HepG2 (cell line): ENCODE measurements around the gene MICAL3. TPM values are rescaled to one million over a fixed set of nuclear protein-coding genes. Genes with fewer than 3 reads are reported as not detected.
A peak's percentile ranks its signal among the peaks of the same experiment; 100 is the strongest.

ENCODE experiments used
- DNMT3B ChIP-seq: conservative IDR thresholded peaks from 2 replicates; pipeline ENCODE4 v1.6.1; 2016; ENCODE audit warnings: missing biosample characterization, control low read depth
- HNRNPUL1 ChIP-seq: fragments of 200-400 bp; formaldehyde crosslinking; IDR thresholded peaks from 2 replicates; pipeline ENCODE4 v1.6.1; 2017; ENCODE audit warnings: low read depth, mild to moderate bottlenecking, low read length, moderate library complexity
- NONO ChIP-seq, 2 experiments: fragments of 450-650 bp in 1 of 2; sonication (generic) in 1 of 2; formaldehyde crosslinking in 1 of 2; IDR thresholded peaks in 1 of 2; conservative IDR thresholded peaks in 1 of 2; 2 replicates each; pipeline versions ENCODE4 v1.6.1 to v1.8.0; 2017 to 2022; ENCODE audit warnings: mild to moderate bottlenecking in 1 of 2, missing genetic modification reagents in 1 of 2, moderate library complexity in 1 of 2
- PAX8 ChIP-seq: sonication (generic); formaldehyde crosslinking; IDR thresholded peaks from 2 replicates; pipeline ENCODE4 v1.8.0; 2022; ENCODE audit warnings: mild to moderate bottlenecking, missing genetic modification reagents, borderline replicate concordance
- SMAD1 ChIP-seq: sonication (generic); formaldehyde crosslinking; IDR thresholded peaks from 2 replicates; pipeline ENCODE4 v1.4.0; 2020; ENCODE audit warnings: missing genetic modification reagents, low read depth, mild to moderate bottlenecking, borderline replicate concordance
- SNAPC2 ChIP-seq: sonication (generic); formaldehyde crosslinking; IDR thresholded peaks from 2 replicates; pipeline ENCODE4 v1.8.1; 2022; ENCODE audit warnings: mild to moderate bottlenecking, missing genetic modification reagents
- SRSF1 ChIP-seq: fragments of 200-400 bp; formaldehyde crosslinking; optimal IDR thresholded peaks from 2 replicates; pipeline ENCODE3; 2017; ENCODE audit warnings: mild to moderate bottlenecking, low read depth, low read length, moderate library complexity
- ZFP36L2 ChIP-seq: sonication (generic); formaldehyde crosslinking; IDR thresholded peaks from 2 replicates; pipeline ENCODE4 v1.4.0; 2020; ENCODE audit warnings: missing genetic modification reagents
- ZFP90 ChIP-seq: sonication (generic); formaldehyde crosslinking; IDR thresholded peaks from 2 replicates; pipeline ENCODE4 v1.8.0; 2022; ENCODE audit warnings: missing genetic modification reagents, mild to moderate bottlenecking, inconsistent platforms, borderline replicate concordance
- ZNF430 ChIP-seq: sonication (generic); formaldehyde crosslinking; IDR thresholded peaks from 2 replicates; pipeline ENCODE4 v1.9.0; 2021; ENCODE audit warnings: mild to moderate bottlenecking, missing genetic modification reagents
- polyA plus RNA-seq, 8 experiments: library from polyadenylated mRNA; depleted of rRNA in 3 of 8; stranded (reverse) in 7 of 8; unstranded in 1 of 8; fragments of >200 nt; fragmentation: Illumina TruSeq in 4 of 8; extraction: Trizol in 4 of 8; gene quantifications; 2 replicates each; pipeline versions ENCODE4 v1.2.1 to v1.2.3, GENCODE V29; 2011 to 2016; ENCODE audit warnings: low read depth in 4 of 8, missing spikeins in 1 of 8, mixed read lengths in 1 of 8; ENCODE audit not compliant: insufficient read depth in 1 of 8
- total RNA-seq, 5 experiments: library from RNA; depleted of rRNA; stranded (reverse); fragments of >200 nt; fragmentation: Illumina TruSeq; extraction: Trizol; gene quantifications; 2 replicates each; pipeline ENCODE4 v1.2.3, GENCODE V29; 2016; ENCODE audit warnings: low read depth in 1 of 5
- TF ChIP-seq, protein P1 (sequence below): sonication (generic); formaldehyde crosslinking; IDR thresholded peaks from 2 replicates; pipeline ENCODE4 v1.5.0; 2020; ENCODE audit warnings: mild to moderate bottlenecking, missing genetic modification reagents
- TF ChIP-seq, protein P2 (sequence below): sonication (generic); formaldehyde crosslinking; IDR thresholded peaks from 2 replicates; pipeline ENCODE4 v1.8.1; 2022; ENCODE audit warnings: mild to moderate bottlenecking, missing genetic modification reagents
- TF ChIP-seq, protein P3 (sequence below): sonication (generic); formaldehyde crosslinking; IDR thresholded peaks from 2 replicates; pipeline ENCODE4 v1.5.1; 2020; ENCODE audit warnings: mild to moderate bottlenecking, missing genetic modification reagents, moderate library complexity
- TF ChIP-seq, protein P4 (sequence below): sonication (generic); formaldehyde crosslinking; IDR thresholded peaks from 2 replicates; pipeline ENCODE4 v1.4.0; 2020; ENCODE audit warnings: low read depth, missing genetic modification reagents

The MICAL3 gene
- total and polyA plus RNA-seq, 2 of the 13 experiments (the other 11 are each of a cell fraction or from before 2014, with no cell fraction given), result 5.3 to 12.5 TPM

DNA sequence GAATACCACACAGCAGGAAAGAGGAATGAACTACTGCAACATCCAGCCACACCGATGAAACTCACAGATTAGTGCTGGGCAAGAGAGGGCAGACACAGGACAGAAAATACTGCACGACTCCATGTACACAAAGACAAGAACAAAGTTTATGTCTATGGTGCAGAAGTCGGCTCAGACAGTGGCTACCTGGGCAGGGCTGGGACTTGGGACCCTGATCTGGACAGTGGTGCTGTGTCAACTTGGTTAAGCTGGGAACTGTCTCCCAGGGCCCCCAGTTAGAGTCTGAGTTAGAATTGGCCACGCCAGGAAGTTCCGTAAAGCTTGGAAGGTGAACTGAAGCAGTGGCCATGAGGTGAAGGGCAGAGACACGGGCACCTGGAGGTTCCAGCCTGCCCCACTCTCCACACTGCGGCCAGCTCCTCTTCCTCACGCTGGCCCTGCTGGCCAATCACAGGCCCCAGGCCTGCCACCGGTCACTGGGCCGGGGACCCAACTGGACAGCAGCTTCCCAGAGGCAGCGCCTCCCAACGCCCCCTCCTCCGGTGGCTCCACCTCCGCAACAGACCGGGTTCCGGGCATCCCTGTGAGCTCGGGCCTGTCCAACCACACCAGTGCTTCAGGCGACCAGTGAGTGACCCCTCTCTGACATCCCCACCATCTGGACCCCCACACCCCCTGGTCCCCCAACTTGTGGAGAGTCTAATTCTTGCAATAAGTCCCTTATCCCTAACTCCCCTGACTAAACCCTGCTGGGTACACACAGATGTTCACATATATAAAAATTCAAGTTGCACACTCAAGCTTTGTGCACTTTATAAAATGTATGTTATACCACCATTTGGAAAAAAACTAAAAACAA is 93.7 kb downstream of the MICAL3 start (continued):
- TF ChIP-seq, protein P1, sequence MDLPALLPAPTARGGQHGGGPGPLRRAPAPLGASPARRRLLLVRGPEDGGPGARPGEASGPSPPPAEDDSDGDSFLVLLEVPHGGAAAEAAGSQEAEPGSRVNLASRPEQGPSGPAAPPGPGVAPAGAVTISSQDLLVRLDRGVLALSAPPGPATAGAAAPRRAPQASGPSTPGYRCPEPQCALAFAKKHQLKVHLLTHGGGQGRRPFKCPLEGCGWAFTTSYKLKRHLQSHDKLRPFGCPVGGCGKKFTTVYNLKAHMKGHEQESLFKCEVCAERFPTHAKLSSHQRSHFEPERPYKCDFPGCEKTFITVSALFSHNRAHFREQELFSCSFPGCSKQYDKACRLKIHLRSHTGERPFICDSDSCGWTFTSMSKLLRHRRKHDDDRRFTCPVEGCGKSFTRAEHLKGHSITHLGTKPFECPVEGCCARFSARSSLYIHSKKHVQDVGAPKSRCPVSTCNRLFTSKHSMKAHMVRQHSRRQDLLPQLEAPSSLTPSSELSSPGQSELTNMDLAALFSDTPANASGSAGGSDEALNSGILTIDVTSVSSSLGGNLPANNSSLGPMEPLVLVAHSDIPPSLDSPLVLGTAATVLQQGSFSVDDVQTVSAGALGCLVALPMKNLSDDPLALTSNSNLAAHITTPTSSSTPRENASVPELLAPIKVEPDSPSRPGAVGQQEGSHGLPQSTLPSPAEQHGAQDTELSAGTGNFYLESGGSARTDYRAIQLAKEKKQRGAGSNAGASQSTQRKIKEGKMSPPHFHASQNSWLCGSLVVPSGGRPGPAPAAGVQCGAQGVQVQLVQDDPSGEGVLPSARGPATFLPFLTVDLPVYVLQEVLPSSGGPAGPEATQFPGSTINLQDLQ, result no peak
- TF ChIP-seq, protein P2, sequence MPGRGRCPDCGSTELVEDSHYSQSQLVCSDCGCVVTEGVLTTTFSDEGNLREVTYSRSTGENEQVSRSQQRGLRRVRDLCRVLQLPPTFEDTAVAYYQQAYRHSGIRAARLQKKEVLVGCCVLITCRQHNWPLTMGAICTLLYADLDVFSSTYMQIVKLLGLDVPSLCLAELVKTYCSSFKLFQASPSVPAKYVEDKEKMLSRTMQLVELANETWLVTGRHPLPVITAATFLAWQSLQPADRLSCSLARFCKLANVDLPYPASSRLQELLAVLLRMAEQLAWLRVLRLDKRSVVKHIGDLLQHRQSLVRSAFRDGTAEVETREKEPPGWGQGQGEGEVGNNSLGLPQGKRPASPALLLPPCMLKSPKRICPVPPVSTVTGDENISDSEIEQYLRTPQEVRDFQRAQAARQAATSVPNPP (CRISPR knock-in tag), result no peak
- no peak for TF ChIP-seq SRSF1
- TF ChIP-seq ZFP36L2, result no peak
- TF ChIP-seq NONO (IDR thresholded peaks at IDR 0.05), result no peak
- TF ChIP-seq NONO (CRISPR knock-in tag; conservative IDR thresholded peaks at IDR 0.05), result no peak; the same call in 1 of the 2 replicates
- TF ChIP-seq, protein P3, sequence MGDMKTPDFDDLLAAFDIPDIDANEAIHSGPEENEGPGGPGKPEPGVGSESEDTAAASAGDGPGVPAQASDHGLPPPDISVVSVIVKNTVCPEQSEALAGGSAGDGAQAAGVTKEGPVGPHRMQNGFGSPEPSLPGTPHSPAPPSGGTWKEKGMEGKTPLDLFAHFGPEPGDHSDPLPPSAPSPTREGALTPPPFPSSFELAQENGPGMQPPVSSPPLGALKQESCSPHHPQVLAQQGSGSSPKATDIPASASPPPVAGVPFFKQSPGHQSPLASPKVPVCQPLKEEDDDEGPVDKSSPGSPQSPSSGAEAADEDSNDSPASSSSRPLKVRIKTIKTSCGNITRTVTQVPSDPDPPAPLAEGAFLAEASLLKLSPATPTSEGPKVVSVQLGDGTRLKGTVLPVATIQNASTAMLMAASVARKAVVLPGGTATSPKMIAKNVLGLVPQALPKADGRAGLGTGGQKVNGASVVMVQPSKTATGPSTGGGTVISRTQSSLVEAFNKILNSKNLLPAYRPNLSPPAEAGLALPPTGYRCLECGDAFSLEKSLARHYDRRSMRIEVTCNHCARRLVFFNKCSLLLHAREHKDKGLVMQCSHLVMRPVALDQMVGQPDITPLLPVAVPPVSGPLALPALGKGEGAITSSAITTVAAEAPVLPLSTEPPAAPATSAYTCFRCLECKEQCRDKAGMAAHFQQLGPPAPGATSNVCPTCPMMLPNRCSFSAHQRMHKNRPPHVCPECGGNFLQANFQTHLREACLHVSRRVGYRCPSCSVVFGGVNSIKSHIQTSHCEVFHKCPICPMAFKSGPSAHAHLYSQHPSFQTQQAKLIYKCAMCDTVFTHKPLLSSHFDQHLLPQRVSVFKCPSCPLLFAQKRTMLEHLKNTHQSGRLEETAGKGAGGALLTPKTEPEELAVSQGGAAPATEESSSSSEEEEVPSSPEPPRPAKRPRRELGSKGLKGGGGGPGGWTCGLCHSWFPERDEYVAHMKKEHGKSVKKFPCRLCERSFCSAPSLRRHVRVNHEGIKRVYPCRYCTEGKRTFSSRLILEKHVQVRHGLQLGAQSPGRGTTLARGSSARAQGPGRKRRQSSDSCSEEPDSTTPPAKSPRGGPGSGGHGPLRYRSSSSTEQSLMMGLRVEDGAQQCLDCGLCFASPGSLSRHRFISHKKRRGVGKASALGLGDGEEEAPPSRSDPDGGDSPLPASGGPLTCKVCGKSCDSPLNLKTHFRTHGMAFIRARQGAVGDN (CRISPR knock-in tag), result peak; percentile 77
- TF ChIP-seq SMAD1 (CRISPR knock-in tag), result no peak
- TF ChIP-seq ZFP90, result no peak
- no peak for TF ChIP-seq PAX8 (CRISPR knock-in tag)
- TF ChIP-seq, protein P4, sequence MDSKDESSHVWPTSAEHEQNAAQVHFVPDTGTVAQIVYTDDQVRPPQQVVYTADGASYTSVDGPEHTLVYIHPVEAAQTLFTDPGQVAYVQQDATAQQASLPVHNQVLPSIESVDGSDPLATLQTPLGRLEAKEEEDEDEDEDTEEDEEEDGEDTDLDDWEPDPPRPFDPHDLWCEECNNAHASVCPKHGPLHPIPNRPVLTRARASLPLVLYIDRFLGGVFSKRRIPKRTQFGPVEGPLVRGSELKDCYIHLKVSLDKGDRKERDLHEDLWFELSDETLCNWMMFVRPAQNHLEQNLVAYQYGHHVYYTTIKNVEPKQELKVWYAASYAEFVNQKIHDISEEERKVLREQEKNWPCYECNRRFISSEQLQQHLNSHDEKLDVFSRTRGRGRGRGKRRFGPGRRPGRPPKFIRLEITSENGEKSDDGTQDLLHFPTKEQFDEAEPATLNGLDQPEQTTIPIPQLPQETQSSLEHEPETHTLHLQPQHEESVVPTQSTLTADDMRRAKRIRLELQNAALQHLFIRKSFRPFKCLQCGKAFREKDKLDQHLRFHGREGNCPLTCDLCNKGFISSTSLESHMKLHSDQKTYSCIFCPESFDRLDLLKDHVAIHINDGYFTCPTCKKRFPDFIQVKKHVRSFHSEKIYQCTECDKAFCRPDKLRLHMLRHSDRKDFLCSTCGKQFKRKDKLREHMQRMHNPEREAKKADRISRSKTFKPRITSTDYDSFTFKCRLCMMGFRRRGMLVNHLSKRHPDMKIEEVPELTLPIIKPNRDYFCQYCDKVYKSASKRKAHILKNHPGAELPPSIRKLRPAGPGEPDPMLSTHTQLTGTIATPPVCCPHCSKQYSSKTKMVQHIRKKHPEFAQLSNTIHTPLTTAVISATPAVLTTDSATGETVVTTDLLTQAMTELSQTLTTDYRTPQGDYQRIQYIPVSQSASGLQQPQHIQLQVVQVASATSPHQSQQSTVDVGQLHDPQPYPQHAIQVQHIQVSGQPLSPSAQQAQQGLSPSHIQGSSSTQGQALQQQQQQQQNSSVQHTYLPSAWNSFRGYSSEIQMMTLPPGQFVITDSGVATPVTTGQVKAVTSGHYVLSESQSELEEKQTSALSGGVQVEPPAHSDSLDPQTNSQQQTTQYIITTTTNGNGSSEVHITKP (CRISPR knock-in tag), result peak; percentile 73; the same call in 1 of the 2 replicates
- TF ChIP-seq ZNF430, result no peak; the same call in 1 of the 2 replicates
- no peak for TF ChIP-seq SNAPC2
- no peak for TF ChIP-seq HNRNPUL1
- no peak for TF ChIP-seq DNMT3B
